ENCODE measurements around the gene LRWD1. TPM values are rescaled to one million over a fixed set of nuclear protein-coding genes. Genes with fewer than 3 reads are reported as not detected.

The LRWD1 gene
- total RNA-seq, 1 experiment from 2014 or later, result 39.5 TPM

DNA sequence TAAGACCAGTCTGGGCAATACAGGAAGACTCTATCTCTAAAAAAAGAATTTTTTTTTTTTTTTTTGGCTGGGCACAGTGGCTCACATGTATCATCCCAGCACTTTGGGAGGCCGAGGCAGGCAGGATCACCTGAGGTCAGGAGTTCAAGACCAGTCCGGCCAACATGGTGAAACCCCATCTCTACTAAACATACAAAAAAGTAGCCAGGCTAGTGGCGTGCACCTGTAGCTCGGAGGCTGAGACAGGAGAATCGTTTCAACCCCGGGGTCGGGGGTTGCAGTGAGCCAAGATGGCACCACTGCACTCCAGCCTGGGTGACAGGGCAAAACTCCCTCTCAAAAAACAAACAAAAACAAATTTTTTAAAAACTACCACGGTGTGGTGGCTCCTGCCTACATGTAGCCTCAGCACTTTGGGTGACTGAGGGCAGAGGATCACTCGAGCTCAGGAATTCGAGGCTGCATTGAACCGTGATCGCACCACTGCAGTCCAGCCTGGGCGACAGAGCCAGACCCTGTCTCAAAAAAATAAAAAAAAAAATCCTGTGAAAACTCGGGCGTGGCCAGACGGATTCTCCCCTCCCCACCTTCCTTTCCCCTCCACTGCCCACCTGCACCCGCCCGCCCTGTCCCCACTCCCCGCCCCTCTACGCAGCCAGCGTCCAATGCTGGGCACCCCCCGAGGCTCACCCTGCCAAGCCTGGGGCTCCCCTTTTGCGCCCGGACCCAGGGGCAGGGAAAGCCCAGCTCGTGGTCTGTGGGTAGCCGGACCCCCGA, 32.2 kb upstream of the LRWD1 start (continued):
- TF ChIP-seq EZH2phosphoT487 (IDR thresholded peaks at IDR 0.05; ENCODE audit: borderline replicate concordance) (no peak), RAD21 (IDR thresholded peaks at IDR 0.05; ENCODE audit: low read depth) (no peak), CBX3 (IDR thresholded peaks at IDR 0.05; ENCODE audit: low read depth) (no peak), SRF (IDR thresholded peaks at IDR 0.05; ENCODE audit: low read depth) (no peak), POLR2A (IDR thresholded peaks at IDR 0.05; ENCODE audit: borderline replicate concordance, extremely low read depth, insufficient read depth, insufficient read length) (no peak), FOSL1 (IDR thresholded peaks at IDR 0.05; ENCODE audit: low read depth) (no peak), SP1 (IDR thresholded peaks at IDR 0.05; ENCODE audit: low read depth) (no peak), ELF1 (IDR thresholded peaks at IDR 0.05; ENCODE audit: borderline replicate concordance, low read depth) (no peak), ZFX (IDR thresholded peaks at IDR 0.05) (no peak)
- TF ChIP-seq, protein P1, sequence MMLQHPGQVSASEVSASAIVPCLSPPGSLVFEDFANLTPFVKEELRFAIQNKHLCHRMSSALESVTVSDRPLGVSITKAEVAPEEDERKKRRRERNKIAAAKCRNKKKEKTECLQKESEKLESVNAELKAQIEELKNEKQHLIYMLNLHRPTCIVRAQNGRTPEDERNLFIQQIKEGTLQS (IDR thresholded peaks at IDR 0.05), result no peak

DNA sequence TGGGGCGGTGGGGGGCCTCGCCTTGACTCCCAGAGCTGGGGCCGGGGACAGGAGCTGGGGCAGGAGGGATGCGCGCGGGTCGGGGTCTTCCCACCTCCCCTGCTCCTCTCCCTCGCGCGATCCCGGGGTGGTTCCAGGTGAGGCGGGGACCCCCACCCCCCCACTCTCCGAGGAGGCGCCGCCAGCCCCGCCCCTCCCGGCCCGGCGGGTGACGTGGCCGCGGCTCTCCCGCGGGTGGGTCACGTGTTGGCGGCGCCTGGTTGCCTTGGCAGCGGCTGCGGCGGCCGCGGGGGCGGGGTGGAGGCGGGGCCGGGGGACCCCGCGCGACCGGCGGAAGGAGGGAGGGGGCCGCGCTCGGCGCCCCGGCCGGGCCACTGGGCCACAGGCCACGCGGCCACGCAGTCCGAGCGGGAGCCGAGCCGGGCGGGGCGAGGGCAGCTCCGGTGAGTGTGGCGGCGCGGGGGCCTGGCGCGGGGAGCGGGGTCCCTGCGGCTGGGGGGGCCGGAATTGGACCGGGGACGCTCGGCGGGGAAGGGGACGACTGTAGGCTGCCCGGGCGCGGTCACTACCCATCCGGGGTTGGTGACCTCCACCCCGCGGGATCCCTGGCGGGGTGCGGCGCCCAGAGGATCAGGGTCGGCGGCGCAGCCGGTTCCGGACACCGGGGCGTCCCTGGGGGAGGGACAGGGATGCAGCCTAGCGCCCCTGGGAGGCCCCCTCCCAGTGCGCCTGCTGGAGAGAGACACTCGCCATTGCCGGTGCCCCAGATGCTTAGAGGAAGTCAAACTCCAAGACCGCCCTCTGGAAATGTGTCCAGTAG, 31.4 kb upstream of the LRWD1 start, which contains the start of gene ORAI2:
TSS of gene ORAI2 (plus strand) at position 357 of the 820 bp plus-strand sequence. CDS start 5,382 bp downstream, outside the sequence.
- no peaks in the 10 kb centered on the region for H3K9me3 ChIP-seq (ENCODE audit: control insufficient read depth in 1 of 2, insufficient read depth in 1 of 2, low read depth in 1 of 2, low read length in 2 of 2)
- H3K4me2 ChIP-seq (ENCODE audit: low read length), result peak within 1 kb of the TSS; percentile 92
- no peaks in the 10 kb centered on the region for H3K9me2 ChIP-seq (ENCODE audit: insufficient read depth)
- peak within 1 kb of the TSS; percentile 52; the same call in 1 of the 2 replicates for H3K27ac ChIP-seq (ENCODE audit: low read depth, low read length)
- H3K4me3 ChIP-seq (replicated peaks in 1 of 2; ENCODE audit: low read depth in 1 of 2, low read length in 2 of 2), result peak within 1 kb of the TSS; percentile 55 to 70
- no peaks in the 10 kb centered on the region; the same call in 1 of the 2 replicates for H3K79me2 ChIP-seq (ENCODE audit: insufficient read depth, low read length)
- ChIA-PET RAD21 (ENCODE audit: low non-redundant PET in 1 of 2, low total read pairs in 2 of 2, uncharacterized antibody in 2 of 2, unreplicated experiment in 2 of 2) (no interaction called here), CTCF (interaction anchor here (0.7 kb wide), 1 partner anchor 398 kb away, joined by 3 read pairs; no protein-coding TSS in a partner anchor), POLR2A (no interaction called here)
- ATAC-seq (peak; percentile 78), DNase-seq (ENCODE audit: low read depth, low spot score) (no peak)
- H3K9ac ChIP-seq (ENCODE audit: low read length), result peak within 1 kb of the TSS; percentile 73
- 0 out of 2 replicates have a peak, but pooled peaks have one; percentile 31 for TF ChIP-seq ZFX (IDR thresholded peaks at IDR 0.05)
- TF ChIP-seq EGR1 (IDR thresholded peaks at IDR 0.05; ENCODE audit: low read depth), result peak; percentile 51; the same call in 1 of the 2 replicates
- TF ChIP-seq, protein P2, sequence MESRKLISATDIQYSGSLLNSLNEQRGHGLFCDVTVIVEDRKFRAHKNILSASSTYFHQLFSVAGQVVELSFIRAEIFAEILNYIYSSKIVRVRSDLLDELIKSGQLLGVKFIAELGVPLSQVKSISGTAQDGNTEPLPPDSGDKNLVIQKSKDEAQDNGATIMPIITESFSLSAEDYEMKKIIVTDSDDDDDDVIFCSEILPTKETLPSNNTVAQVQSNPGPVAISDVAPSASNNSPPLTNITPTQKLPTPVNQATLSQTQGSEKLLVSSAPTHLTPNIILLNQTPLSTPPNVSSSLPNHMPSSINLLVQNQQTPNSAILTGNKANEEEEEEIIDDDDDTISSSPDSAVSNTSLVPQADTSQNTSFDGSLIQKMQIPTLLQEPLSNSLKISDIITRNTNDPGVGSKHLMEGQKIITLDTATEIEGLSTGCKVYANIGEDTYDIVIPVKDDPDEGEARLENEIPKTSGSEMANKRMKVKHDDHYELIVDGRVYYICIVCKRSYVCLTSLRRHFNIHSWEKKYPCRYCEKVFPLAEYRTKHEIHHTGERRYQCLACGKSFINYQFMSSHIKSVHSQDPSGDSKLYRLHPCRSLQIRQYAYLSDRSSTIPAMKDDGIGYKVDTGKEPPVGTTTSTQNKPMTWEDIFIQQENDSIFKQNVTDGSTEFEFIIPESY (IDR thresholded peaks at IDR 0.05; ENCODE audit: extremely low read depth, insufficient replicate concordance, low read length), result no peak
- no TSS peak for BruUV-seq (replicated peaks)
- H3K4me1 ChIP-seq (ENCODE audit: control insufficient read depth in 1 of 2, insufficient read depth in 2 of 2, low read length in 2 of 2), result peaks cover 17 to 43% of the 10 kb centered on the region in 2 experiments
- no peak within 1 kb of the TSS for H2AFZ ChIP-seq (ENCODE audit: low read depth, low read length, poor library complexity, severe bottlenecking)
- H3K27me3 ChIP-seq (ENCODE audit: insufficient read depth, low read length), result no peaks in the 10 kb centered on the region
- intact Hi-C loops (cut with micrococcal nuclease), result no loop called here
- no peaks in the 10 kb centered on the region; a peak in 1 of 4 replicates for H3K36me3 ChIP-seq (ENCODE audit: control insufficient read depth in 1 of 2, insufficient read depth in 2 of 2, low read length in 2 of 2)
- H4K20me1 ChIP-seq (ENCODE audit: insufficient read depth), result no peaks in the 10 kb centered on the region

All from HCT116 (cell line).